ENCODE measurements around the gene TRIM51. TPM values are rescaled to one million over a fixed set of nuclear protein-coding genes. Genes with fewer than 3 reads are reported as not detected.

Gene TRIM51
- total RNA-seq, 4 donors from 2014 or later: not detected

- H3K4me3 ChIP-seq: no peak overlapping the region
- TF ChIP-seq POLR2A (IDR thresholded peaks at IDR 0.05) (no peak), EP300 (IDR thresholded peaks at IDR 0.05) (no peak), CTCF (IDR thresholded peaks at IDR 0.05) (no peak)
- no peaks in the 10 kb centered on the region for H3K9me3 ChIP-seq
- DNase-seq (ENCODE audit: low spot score in 2 of 2): no peak
- WGBS, 2 donors: 26 to 31% methylated on average over 2 of the region's 2 CpGs
- H3K27me3 ChIP-seq: no peaks in the 10 kb centered on the region
- no peak overlapping the region for H3K27ac ChIP-seq
- no peaks in the 10 kb centered on the region for H3K36me3 ChIP-seq
- H3K4me1 ChIP-seq: no peaks in the 10 kb centered on the region
Measured at GRCh38 chr11:55902308-55902707, 19.2 kb downstream of the TRIM51 start.

- no peak for DNase-seq (ENCODE audit: low spot score in 2 of 2)
- TF ChIP-seq CTCF (IDR thresholded peaks at IDR 0.05) (no peak), EP300 (IDR thresholded peaks at IDR 0.05) (no peak), POLR2A (IDR thresholded peaks at IDR 0.05) (no peak)
- 59 to 79% methylated on average over 1 of the region's 1 CpG for WGBS, 2 donors
- Histone ChIP-seq H3K27me3 (no peaks in the 10 kb centered on the region), H3K4me3 (no peak within 1 kb of the TSS), H3K9me3 (no peaks in the 10 kb centered on the region), H3K36me3 (no peaks in the 10 kb centered on the region), H3K4me1 (no peaks in the 10 kb centered on the region), H3K27ac (no peak within 1 kb of the TSS)
Measured at GRCh38 chr11:55914482-55914881, 31.4 kb downstream of the TRIM51 start, which contains the start of gene OR5W2. Gene OR5W2 (minus strand): TSS chr11:55914582. CDS start chr11:55914582, 0 bp downstream.

GRCh38 chr11:55920537-55920936, 37.4 kb downstream of the TRIM51 start:
- Histone ChIP-seq H3K9me3 (no peaks in the 10 kb centered on the region), H3K4me1 (no peaks in the 10 kb centered on the region), H3K27ac (no peak overlapping the region), H3K36me3 (no peaks in the 10 kb centered on the region), H3K4me3 (no peak overlapping the region), H3K27me3 (no peaks in the 10 kb centered on the region)
- no peak for TF ChIP-seq CTCF (IDR thresholded peaks at IDR 0.05)
- TF ChIP-seq EP300 (IDR thresholded peaks at IDR 0.05): no peak
- no peak for TF ChIP-seq POLR2A (IDR thresholded peaks at IDR 0.05)
- DNase-seq (ENCODE audit: low spot score in 2 of 2): no peak
- WGBS, 2 donors: 71 to 87% methylated on average over 3 to 4 of the region's 5 CpGs

- no peak for DNase-seq (ENCODE audit: low spot score in 2 of 2)
- WGBS, 2 donors: 64 to 69% methylated on average over 2 of the region's 2 CpGs
- no peaks in the 10 kb centered on the region for H3K36me3 ChIP-seq
- TF ChIP-seq POLR2A (IDR thresholded peaks at IDR 0.05) (no peak), CTCF (IDR thresholded peaks at IDR 0.05) (no peak), EP300 (IDR thresholded peaks at IDR 0.05) (no peak)
- H3K27ac ChIP-seq: no peak within 1 kb of the TSS
- H3K9me3 ChIP-seq: no peaks in the 10 kb centered on the region
- H3K27me3 ChIP-seq: no peaks in the 10 kb centered on the region
- no peak within 1 kb of the TSS for H3K4me3 ChIP-seq
- no peaks in the 10 kb centered on the region for H3K4me1 ChIP-seq
Measured at GRCh38 chr11:55936300-55936699, 53.2 kb downstream of the TRIM51 start, which contains the start of gene OR5I1. Gene OR5I1 (minus strand): TSS chr11:55936400. CDS start chr11:55936400, 0 bp downstream.

Small RNA genes lying within 50 kb of the gene (small RNA-seq; reads per million reads assigned to genes)
- not detected for gene AC036111.3

Other genes starting within 250 kb of the TRIM51 start
- gene OR4P4, start 248.2 kb upstream of the TRIM51 start, total RNA-seq: not detected
- not detected for gene OR4S2, start 235.0 kb upstream of the TRIM51 start, total RNA-seq
- gene OR4C6, start 221.1 kb upstream of the TRIM51 start, total RNA-seq: not detected
- not detected for gene OR5D13, start 109.9 kb upstream of the TRIM51 start, total RNA-seq
- gene OR5D14, start 87.7 kb upstream of the TRIM51 start, total RNA-seq: not detected
- not detected for gene OR5L1, start 71.9 kb upstream of the TRIM51 start, total RNA-seq
- not detected for gene OR5D18, start 63.7 kb upstream of the TRIM51 start, total RNA-seq
- gene OR5L2, start 56.1 kb upstream of the TRIM51 start, total RNA-seq: not detected
- not detected for gene OR5D16, start 44.5 kb upstream of the TRIM51 start, total RNA-seq
- not detected for gene OR5W2, start 31.3 kb downstream of the TRIM51 start, total RNA-seq
- gene OR5I1, start 53.1 kb downstream of the TRIM51 start, total RNA-seq: not detected
- gene OR10AG1, start 86.6 kb downstream of the TRIM51 start, total RNA-seq: not detected
- gene OR5F1, start 111.3 kb downstream of the TRIM51 start, total RNA-seq: not detected
- gene OR5AS1, start 144.4 kb downstream of the TRIM51 start, total RNA-seq: not detected
- gene OR8I2, start 210.0 kb downstream of the TRIM51 start, total RNA-seq: not detected
- gene OR8H2, start 220.4 kb downstream of the TRIM51 start, total RNA-seq: not detected
- gene OR8H3, start 239.1 kb downstream of the TRIM51 start, total RNA-seq: not detected

Data from tibial nerve (tissue), 4 donors.